Stomach (tissue), 9 donors: ENCODE data around the gene TMEM164. TPM values are rescaled to one million over a fixed set of nuclear protein-coding genes. Genes with fewer than 3 reads are reported as not detected.

ENCODE experiments used
- DNase-seq, 2 donors: peaks; one replicate each; pipeline versions ENCODE4 v3.0.0 to v3.0.0-alpha.2; 2013 to 2019
- H3K27ac ChIP-seq, 5 donors: fragments of 200-600 bp in 4 of 5; sonication (generic) in 4 of 5; one replicate each; pipeline ENCODE4 v1.5.1; 2013 to 2019; ENCODE audit warnings: mild to moderate bottlenecking in 1 of 5, moderate library complexity in 1 of 5
- H3K27me3 ChIP-seq, 3 donors: fragments of 200-600 bp; sonication (generic); one replicate each; pipeline ENCODE4 v1.5.1; 2017 to 2019; ENCODE audit warnings: mixed run types in 1 of 3
- H3K36me3 ChIP-seq, 4 donors: fragments of 200-600 bp; sonication (generic); 1 replicate in 3 of 4; 2 replicates in 1 of 4; pipeline ENCODE4 v1.5.1; 2016 to 2019
- H3K4me1 ChIP-seq, 4 donors: fragments of 200-600 bp; sonication (generic); one replicate each; pipeline ENCODE4 v1.5.1; 2016 to 2019
- H3K4me3 ChIP-seq, 4 donors: fragments of 200-600 bp; sonication (generic) in 3 of 4; one replicate each; pipeline ENCODE4 v1.5.1; 2016 to 2019; ENCODE audit warnings: mild to moderate bottlenecking in 1 of 4
- H3K9me3 ChIP-seq, 4 donors: fragments of 200-600 bp; sonication (generic); one replicate each; pipeline ENCODE4 v1.5.1; 2016 to 2019
- CTCF ChIP-seq, 7 experiments: fragments of 450-650 bp in 4 of 7; fragments of 200-600 bp in 3 of 7; sonication (generic) in 3 of 7; IDR thresholded peaks; one replicate each; pipeline ENCODE4 v1.5.1; 2016 to 2019; ENCODE audit warnings: antibody characterized with exemption in 7 of 7, control low read depth in 2 of 7, mild to moderate bottlenecking in 1 of 7
- EP300 ChIP-seq: sonication (generic); formaldehyde crosslinking; IDR thresholded peaks from one replicate; pipeline ENCODE4 v1.6.1; 2017; ENCODE audit warnings: antibody characterized with exemption
- POLR2A ChIP-seq, 4 donors: fragments of 450-650 bp; IDR thresholded peaks; one replicate each; pipeline ENCODE4 v1.6.1; 2016; ENCODE audit warnings: antibody characterized with exemption in 4 of 4, control low read depth in 2 of 4, mild to moderate bottlenecking in 1 of 4, moderate library complexity in 1 of 4
- POLR2AphosphoS5 ChIP-seq, 3 donors: sonication (generic); formaldehyde crosslinking; IDR thresholded peaks; one replicate each; pipeline ENCODE4 v1.6.1; 2016; ENCODE audit warnings: antibody characterized with exemption in 3 of 3
- WGBS, 5 donors: extraction: QIAGEN DNeasy Blood & Tissue Kit in 3 of 5; methylation state at CpG; one replicate each; pipeline versions ENCODE4 v1.1.5 to v1.1.7; 2013 to 2018; 5-methylcytosine and 5-hydroxymethylcytosine counted together
- intact Hi-C: fragments of 100-400 bp; cut with DNase I; formaldehyde crosslinking; loops from one replicate; pipeline ENCODE4 v1.15.1; 2023; ENCODE audit warnings: low total_unique reads
- polyA plus RNA-seq, 3 donors: library from polyadenylated mRNA; stranded (reverse); fragments of 200-250 nt; gene quantifications; one replicate each; pipeline ENCODE4 v1.2.3, GENCODE V29; 2013
- total RNA-seq, 5 donors: library from RNA; depleted of rRNA; stranded (reverse); fragments of >200 nt; gene quantifications; one replicate each; pipeline versions ENCODE4 v1.1.0 to v1.2.3, GENCODE V29; 2014 to 2016
- donor health status: healthy with polysubstance abuse.
- donor health status: Bipolar disorder and iron deficiency.
- donor health status: healthy.

The TMEM164 gene
- total and polyA plus RNA-seq, 8 donors: 4.9 to 29.7 (median 11.6) TPM

GRCh38 chrX:110000847-110001713 is 1.8 kb upstream of the TMEM164 start:
- TF ChIP-seq POLR2AphosphoS5 (IDR thresholded peaks at IDR 0.05) (no peak), CTCF (IDR thresholded peaks at IDR 0.05) (no peak), EP300 (no peak), POLR2A (IDR thresholded peaks at IDR 0.05) (no peak)
- intact Hi-C loops: no loop called here
- H3K27ac ChIP-seq: peak overlapping the region; percentile 85 to 97 (median 92)
- H3K27me3 ChIP-seq: peaks cover 0 to 18% (median 0%) of the 10 kb centered on the region in 3 donors
- no peak overlapping the region for H3K4me3 ChIP-seq
- no peak for DNase-seq
- 45 to 71% (median 62%) methylated on average over 14 to 16 of the region's 16 CpGs for WGBS, 5 donors
- no peaks in the 10 kb centered on the region for H3K9me3 ChIP-seq
- H3K36me3 ChIP-seq: no peaks in the 10 kb centered on the region
- peaks cover 3 to 38% (median 18%) of the 10 kb centered on the region in 4 donors for H3K4me1 ChIP-seq

- Histone ChIP-seq H3K4me1 (peaks cover 3 to 46% (median 18%) of the 10 kb centered on the region in 4 donors), H3K4me3 (peak overlapping the region; percentile 58 to 70 (median 66)), H3K36me3 (no peaks in the 10 kb centered on the region), H3K9me3 (no peaks in the 10 kb centered on the region), H3K27me3 (peaks cover 0 to 18% (median 0%) of the 10 kb centered on the region in 3 donors), H3K27ac (peak overlapping the region; percentile 85 to 97 (median 92))
- no peak for TF ChIP-seq EP300
- TF ChIP-seq CTCF (IDR thresholded peaks at IDR 0.05): no peak
- TF ChIP-seq POLR2AphosphoS5 (IDR thresholded peaks at IDR 0.05): no peak
- TF ChIP-seq POLR2A (IDR thresholded peaks at IDR 0.05): no peak
- 5 to 42% (median 16%) methylated on average over 12 to 13 of the region's 13 CpGs for WGBS, 5 donors
- intact Hi-C loops: no loop called here
- DNase-seq: peak in 1 of 2 donors; percentile 20
Measured at GRCh38 chrX:110001740-110002299, 1.1 kb upstream of the TMEM164 start.

GRCh38 chrX:110003167-110004156 is 548 bp downstream of the TMEM164 start:
- H3K36me3 ChIP-seq: no peaks in the 10 kb centered on the region
- peak overlapping the region; percentile 58 to 70 (median 66) for H3K4me3 ChIP-seq
- peaks cover 0 to 18% (median 0%) of the 10 kb centered on the region in 3 donors for H3K27me3 ChIP-seq
- no peak for TF ChIP-seq CTCF (IDR thresholded peaks at IDR 0.05)
- no peak for TF ChIP-seq POLR2A (IDR thresholded peaks at IDR 0.05)
- no peak for TF ChIP-seq POLR2AphosphoS5 (IDR thresholded peaks at IDR 0.05)
- TF ChIP-seq EP300: no peak
- no peaks in the 10 kb centered on the region for H3K9me3 ChIP-seq
- DNase-seq: peak; percentile 36 to 39
- H3K27ac ChIP-seq: peak overlapping the region; percentile 85 to 97 (median 92)
- intact Hi-C loops: no loop called here
- 2 to 34% (median 17%) methylated on average over 22 to 46 of the region's 46 CpGs for WGBS, 5 donors
- peaks cover 3 to 48% (median 20%) of the 10 kb centered on the region in 4 donors for H3K4me1 ChIP-seq
